ENCODE results near the gene FUT8. TPM values are rescaled to one million over a fixed set of nuclear protein-coding genes. Genes with fewer than 3 reads are reported as not detected.

FUT8 gene
- total and polyA plus RNA-seq, 9 donors, result 18.1 to 51.1 (median 27.4) TPM

- no peak overlapping the region for H3K27ac ChIP-seq
- no peaks in the 10 kb centered on the region for H3K36me3 ChIP-seq
- H3K4me3 ChIP-seq, result no peak overlapping the region
- no peak for DNase-seq
- 44 to 53% (median 47%) methylated on average over 4 of the region's 4 CpGs for WGBS, 3 donors
- intact Hi-C loops (cut with DNase I), result no loop called here
- TF ChIP-seq POLR2A (IDR thresholded peaks at IDR 0.05) (no peak), EP300 (IDR thresholded peaks at IDR 0.05) (no peak), CTCF (IDR thresholded peaks at IDR 0.05) (no peak)
- H3K4me1 ChIP-seq (ENCODE audit: insufficient read depth), result no peaks in the 10 kb centered on the region
- no peaks in the 10 kb centered on the region for H3K27me3 ChIP-seq
- no peaks in the 10 kb centered on the region for H3K9me3 ChIP-seq
Observed at GRCh38 chr14:65772921-65773574, 360.5 kb downstream of the FUT8 start.

GRCh38 chr14:65774041-65774440 is 361.5 kb downstream of the FUT8 start:
- Histone ChIP-seq H3K4me1 (ENCODE audit: insufficient read depth) (no peaks in the 10 kb centered on the region), H3K4me3 (no peak overlapping the region), H3K36me3 (no peaks in the 10 kb centered on the region), H3K27ac (no peak overlapping the region), H3K9me3 (no peaks in the 10 kb centered on the region), H3K27me3 (no peaks in the 10 kb centered on the region)
- no peak for DNase-seq
- 28 to 44% (median 31%) methylated on average over 1 of the region's 1 CpG for WGBS, 3 donors
- TF ChIP-seq POLR2A (IDR thresholded peaks at IDR 0.05) (no peak), CTCF (IDR thresholded peaks at IDR 0.05) (no peak), EP300 (IDR thresholded peaks at IDR 0.05) (no peak)
- intact Hi-C loops (cut with DNase I), result no loop called here

GRCh38 chr14:65776193-65776852 is 363.8 kb downstream of the FUT8 start:
- Histone ChIP-seq H3K27ac (no peak overlapping the region), H3K4me3 (no peak overlapping the region), H3K9me3 (no peaks in the 10 kb centered on the region), H3K36me3 (no peaks in the 10 kb centered on the region), H3K27me3 (no peaks in the 10 kb centered on the region), H3K4me1 (ENCODE audit: insufficient read depth) (no peaks in the 10 kb centered on the region)
- TF ChIP-seq CTCF (IDR thresholded peaks at IDR 0.05) (no peak), POLR2A (IDR thresholded peaks at IDR 0.05) (no peak), EP300 (IDR thresholded peaks at IDR 0.05) (no peak)
- intact Hi-C loops (cut with DNase I), result no loop called here
- DNase-seq, result no peak
- WGBS, 3 donors, result 61 to 85% (median 65%) methylated on average over 4 of the region's 4 CpGs

- H3K4me3 ChIP-seq, result no peak overlapping the region
- no peaks in the 10 kb centered on the region for H3K27me3 ChIP-seq
- H3K36me3 ChIP-seq, result no peaks in the 10 kb centered on the region
- no peak for DNase-seq
- no peak overlapping the region for H3K27ac ChIP-seq
- intact Hi-C loops (cut with DNase I), result no loop called here
- no peaks in the 10 kb centered on the region for H3K9me3 ChIP-seq
- TF ChIP-seq CTCF (IDR thresholded peaks at IDR 0.05), result no peak
- TF ChIP-seq POLR2A (IDR thresholded peaks at IDR 0.05), result no peak
- no peak for TF ChIP-seq EP300 (IDR thresholded peaks at IDR 0.05)
- WGBS, 3 donors, result 73 to 82% (median 79%) methylated on average over 2 of the region's 2 CpGs
- no peaks in the 10 kb centered on the region for H3K4me1 ChIP-seq (ENCODE audit: insufficient read depth)
Observed at GRCh38 chr14:65780566-65780965, 368.0 kb downstream of the FUT8 start.
